T-helper 1 cell treated with Interleukin-12 subunit alpha and Interleukin-12 subunit beta and Interleukin-4 antibody, amounts not matched to agents 30 μg/mL and 1 μg/mL, for 36 hours (primary cell): ENCODE results near the gene PPP6R3.
"Not testable (repeated sequence)": the region's sequence is repeated elsewhere in the genome, so short reads cannot be mapped to it uniquely, and the experiment has no call there.

ENCODE experiments used
- H3K27ac Mint-ChIP-seq: one replicate; pipeline ENCODE4 v1.8.0; 2021; ENCODE audit warnings: mild to moderate bottlenecking, mixed read lengths
- H3K27me3 Mint-ChIP-seq: one replicate; pipeline ENCODE4 v1.8.0; 2021; ENCODE audit warnings: low read depth, mixed read lengths
- H3K36me3 Mint-ChIP-seq: one replicate; pipeline ENCODE4 v1.8.0; 2021; ENCODE audit warnings: low read depth, mixed read lengths
- H3K4me1 Mint-ChIP-seq: one replicate; pipeline ENCODE4 v1.8.0; 2021; ENCODE audit warnings: low read depth, mixed read lengths
- H3K4me3 Mint-ChIP-seq: one replicate; pipeline ENCODE4 v1.8.0; 2021; ENCODE audit warnings: mild to moderate bottlenecking, moderate library complexity, mixed read lengths
- H3K9me3 Mint-ChIP-seq: one replicate; pipeline ENCODE4 v1.8.0; 2021; ENCODE audit warnings: mixed read lengths

The PPP6R3 gene

GRCh38 chr11:68528630-68529029, 68.1 kb downstream of the PPP6R3 start:
- Mint-ChIP-seq H3K27ac (peak overlapping the region; percentile 82), H3K4me3 (peak overlapping the region; percentile 29), H3K9me3 (no peaks in the 10 kb centered on the region), H3K4me1 (peaks cover 57% of the 10 kb centered on the region), H3K27me3 (no peaks in the 10 kb centered on the region), H3K36me3 (peaks cover 48% of the 10 kb centered on the region)

GRCh38 chr11:68531129-68531693, 70.7 kb downstream of the PPP6R3 start:
- Mint-ChIP-seq H3K36me3 (peaks cover 34% of the 10 kb centered on the region), H3K4me1 (peaks cover 56% of the 10 kb centered on the region), H3K27ac (no peak overlapping the region), H3K9me3 (no peaks in the 10 kb centered on the region), H3K27me3 (no peaks in the 10 kb centered on the region), H3K4me3 (no peak overlapping the region)

- Mint-ChIP-seq H3K36me3 (peaks cover 27% of the 10 kb centered on the region), H3K9me3 (no peaks in the 10 kb centered on the region), H3K4me1 (peaks cover 48% of the 10 kb centered on the region), H3K4me3 (no peak overlapping the region), H3K27ac (no peak overlapping the region), H3K27me3 (no peaks in the 10 kb centered on the region)
Observed at GRCh38 chr11:68532727-68533369, 72.3 kb downstream of the PPP6R3 start.

GRCh38 chr11:68533945-68534344, 73.4 kb downstream of the PPP6R3 start:
- no peak overlapping the region for H3K4me3 Mint-ChIP-seq
- peaks cover 28% of the 10 kb centered on the region for H3K36me3 Mint-ChIP-seq
- no peaks in the 10 kb centered on the region for H3K9me3 Mint-ChIP-seq
- peaks cover 39% of the 10 kb centered on the region for H3K4me1 Mint-ChIP-seq
- no peak overlapping the region for H3K27ac Mint-ChIP-seq
- no peaks in the 10 kb centered on the region for H3K27me3 Mint-ChIP-seq

- peaks cover 39% of the 10 kb centered on the region for H3K4me1 Mint-ChIP-seq
- H3K4me3 Mint-ChIP-seq = no peak overlapping the region
- H3K9me3 Mint-ChIP-seq = no peaks in the 10 kb centered on the region
- no peaks in the 10 kb centered on the region for H3K27me3 Mint-ChIP-seq
- no peak overlapping the region for H3K27ac Mint-ChIP-seq
- peaks cover 34% of the 10 kb centered on the region for H3K36me3 Mint-ChIP-seq
Observed at GRCh38 chr11:68535098-68535497, 74.5 kb downstream of the PPP6R3 start.

GRCh38 chr11:68536706-68537105, 76.2 kb downstream of the PPP6R3 start:
- Mint-ChIP-seq H3K36me3 (peaks cover 46% of the 10 kb centered on the region), H3K27ac (peak overlapping the region; percentile 21), H3K9me3 (no peaks in the 10 kb centered on the region), H3K27me3 (no peaks in the 10 kb centered on the region), H3K4me1 (peaks cover 42% of the 10 kb centered on the region), H3K4me3 (no peak overlapping the region)

GRCh38 chr11:68538025-68538424, 77.5 kb downstream of the PPP6R3 start:
- H3K36me3 Mint-ChIP-seq = peaks cover 54% of the 10 kb centered on the region
- no peak overlapping the region for H3K27ac Mint-ChIP-seq
- H3K9me3 Mint-ChIP-seq = no peaks in the 10 kb centered on the region
- H3K4me3 Mint-ChIP-seq = no peak overlapping the region
- H3K27me3 Mint-ChIP-seq = no peaks in the 10 kb centered on the region
- peaks cover 39% of the 10 kb centered on the region for H3K4me1 Mint-ChIP-seq

- H3K27ac Mint-ChIP-seq = no peak overlapping the region
- H3K36me3 Mint-ChIP-seq = peaks cover 54% of the 10 kb centered on the region
- H3K27me3 Mint-ChIP-seq = no peaks in the 10 kb centered on the region
- no peaks in the 10 kb centered on the region for H3K9me3 Mint-ChIP-seq
- peaks cover 39% of the 10 kb centered on the region for H3K4me1 Mint-ChIP-seq
- H3K4me3 Mint-ChIP-seq = no peak overlapping the region
Observed at GRCh38 chr11:68539395-68539794, 78.8 kb downstream of the PPP6R3 start.

- H3K4me1 Mint-ChIP-seq = peaks cover 37% of the 10 kb centered on the region
- H3K4me3 Mint-ChIP-seq, H3K27me3 Mint-ChIP-seq, H3K27ac Mint-ChIP-seq, H3K9me3 Mint-ChIP-seq: not testable (repeated sequence)
- peaks cover 55% of the 10 kb centered on the region for H3K36me3 Mint-ChIP-seq
Observed at GRCh38 chr11:68540504-68540903, 80.0 kb downstream of the PPP6R3 start.

GRCh38 chr11:68541116-68541515, 80.6 kb downstream of the PPP6R3 start:
- no peaks in the 10 kb centered on the region for H3K9me3 Mint-ChIP-seq
- no peak overlapping the region for H3K4me3 Mint-ChIP-seq
- no peaks in the 10 kb centered on the region for H3K27me3 Mint-ChIP-seq
- H3K4me1 Mint-ChIP-seq = peaks cover 35% of the 10 kb centered on the region
- peaks cover 56% of the 10 kb centered on the region for H3K36me3 Mint-ChIP-seq
- H3K27ac Mint-ChIP-seq = no peak overlapping the region

- Mint-ChIP-seq H3K4me1 (peaks cover 33% of the 10 kb centered on the region), H3K36me3 (peaks cover 59% of the 10 kb centered on the region), H3K27me3 (no peaks in the 10 kb centered on the region), H3K9me3 (no peaks in the 10 kb centered on the region), H3K4me3 (no peak overlapping the region), H3K27ac (no peak overlapping the region)
Observed at GRCh38 chr11:68541991-68542390, 81.4 kb downstream of the PPP6R3 start.

- no peak overlapping the region for H3K4me3 Mint-ChIP-seq
- H3K27me3 Mint-ChIP-seq = no peaks in the 10 kb centered on the region
- peaks cover 33% of the 10 kb centered on the region for H3K4me1 Mint-ChIP-seq
- peaks cover 56% of the 10 kb centered on the region for H3K36me3 Mint-ChIP-seq
- H3K27ac Mint-ChIP-seq = no peak overlapping the region
- H3K9me3 Mint-ChIP-seq = no peaks in the 10 kb centered on the region
Observed at GRCh38 chr11:68542617-68543016, 82.1 kb downstream of the PPP6R3 start.

- H3K27me3 Mint-ChIP-seq = no peaks in the 10 kb centered on the region
- H3K4me3 Mint-ChIP-seq = no peak overlapping the region
- H3K27ac Mint-ChIP-seq = no peak overlapping the region
- no peaks in the 10 kb centered on the region for H3K9me3 Mint-ChIP-seq
- H3K4me1 Mint-ChIP-seq = peaks cover 40% of the 10 kb centered on the region
- peaks cover 57% of the 10 kb centered on the region for H3K36me3 Mint-ChIP-seq
Observed at GRCh38 chr11:68543594-68543993, 83.0 kb downstream of the PPP6R3 start.

GRCh38 chr11:68545347-68545746, 84.8 kb downstream of the PPP6R3 start:
- Mint-ChIP-seq H3K4me1 (peaks cover 46% of the 10 kb centered on the region), H3K27me3 (no peaks in the 10 kb centered on the region), H3K4me3 (no peak overlapping the region), H3K36me3 (peaks cover 52% of the 10 kb centered on the region), H3K9me3 (no peaks in the 10 kb centered on the region), H3K27ac (no peak overlapping the region)

GRCh38 chr11:68545796-68546195, 85.2 kb downstream of the PPP6R3 start:
- peaks cover 49% of the 10 kb centered on the region for H3K4me1 Mint-ChIP-seq
- no peaks in the 10 kb centered on the region for H3K9me3 Mint-ChIP-seq
- no peak overlapping the region for H3K4me3 Mint-ChIP-seq
- H3K27me3 Mint-ChIP-seq = no peaks in the 10 kb centered on the region
- peaks cover 54% of the 10 kb centered on the region for H3K36me3 Mint-ChIP-seq
- no peak overlapping the region for H3K27ac Mint-ChIP-seq
